ENCODE data around the gene AARS2. TPM values are rescaled to one million over a fixed set of nuclear protein-coding genes. Genes with fewer than 3 reads are reported as not detected.

Gene AARS2
- total and polyA plus RNA-seq, 2 of the 8 experiments (the other 6 are each of a cell fraction or from before 2014, with no cell fraction given): 8.6 to 20.4 TPM

DNA sequence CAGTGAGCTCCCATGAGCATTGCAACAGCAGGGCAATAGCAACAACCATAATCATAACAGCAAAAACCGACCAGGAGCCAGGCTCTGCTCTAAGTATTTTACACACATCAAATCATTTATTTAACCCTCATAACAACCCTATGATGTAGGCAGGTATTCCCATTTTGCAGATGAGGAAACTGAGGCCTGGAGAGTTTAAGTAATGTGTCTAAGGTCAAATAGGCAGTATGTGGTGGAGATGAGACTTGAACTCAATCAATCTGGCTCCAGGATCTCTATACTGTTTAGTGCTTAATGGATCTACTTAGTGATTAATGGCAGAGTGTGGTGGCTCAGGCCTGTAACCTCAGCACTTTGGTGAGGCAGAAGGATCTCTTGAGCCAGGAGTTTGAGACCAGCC is 39.5 kb downstream of the AARS2 start:
- Histone ChIP-seq H3K4me3 (ENCODE audit: extremely low read depth in 1 of 4, insufficient read depth in 2 of 4, low read depth in 3 of 4, low read length in 4 of 4) (no peak overlapping the region), H3K27ac (ENCODE audit: low read depth, low read length) (no peak overlapping the region), H2BK20ac (ENCODE audit: low read length) (no peak overlapping the region), H3K27me3 (replicated peaks in 1 of 4; ENCODE audit: control insufficient read depth in 3 of 4, extremely low read depth in 1 of 4, insufficient read depth in 3 of 4, low read length in 3 of 4) (peaks cover 0 to 3% (median 1%) of the 10 kb centered on the region in 4 experiments; a peak in 2 of 7 replicates), H4K91ac (replicated peaks; ENCODE audit: insufficient read length, low read length) (no peak overlapping the region), H2BK15ac (ENCODE audit: low read length) (no peak overlapping the region), H3K14ac (ENCODE audit: insufficient read length) (no peak overlapping the region), H3K9ac (replicated peaks in 1 of 4; ENCODE audit: extremely low read depth in 1 of 4, low read depth in 3 of 4, low read length in 3 of 4) (no peak overlapping the region), H2AK5ac (ENCODE audit: low read depth, low read length) (no peak overlapping the region), H3K56ac (replicated peaks; ENCODE audit: insufficient read length, low read depth, low read length) (no peak overlapping the region), H2BK12ac (ENCODE audit: low read depth, low read length) (no peak overlapping the region), H3K36me3 (ENCODE audit: control insufficient read depth in 2 of 4, insufficient read depth in 4 of 4, low read length in 3 of 4) (peaks cover 0 to 9% (median 3%) of the 10 kb centered on the region in 4 experiments; a peak in 4 of 8 replicates), H4K8ac (ENCODE audit: extremely low read depth, insufficient read depth, low read length) (no peak overlapping the region), H3K79me2 (ENCODE audit: control insufficient read depth in 1 of 2, insufficient read depth in 2 of 2, low read length in 2 of 2) (no peaks in the 10 kb centered on the region), H3K79me1 (ENCODE audit: low read depth, low read length) (no peaks in the 10 kb centered on the region; the same call in 1 of the 2 replicates), H4K5ac (ENCODE audit: insufficient read length, low read depth, low read length) (no peak overlapping the region), H3K4ac (replicated peaks; ENCODE audit: insufficient read length, low read depth, low read length) (no peak overlapping the region), H2AFZ (ENCODE audit: low read length) (no peak overlapping the region), H2BK120ac (replicated peaks; ENCODE audit: low read depth, low read length) (no peak overlapping the region), H3K23ac (ENCODE audit: insufficient read length) (no peak overlapping the region), H3K4me2 (ENCODE audit: insufficient read depth in 1 of 2, low read depth in 2 of 2, low read length in 2 of 2) (no peak overlapping the region), H2BK5ac (ENCODE audit: low read depth, low read length) (no peak overlapping the region), H3K23me2 (ENCODE audit: low read depth, low read length) (peaks cover 4% of the 10 kb centered on the region; the same call in 1 of the 2 replicates), H4K20me1 (replicated peaks in 1 of 2; ENCODE audit: control insufficient read depth in 1 of 2, insufficient read depth in 2 of 2, low read length in 2 of 2) (peaks cover 0 to 8% of the 10 kb centered on the region in 2 experiments), H3K9me3 (ENCODE audit: insufficient read depth in 2 of 2, low read depth in 1 of 2, low read length in 1 of 2) (no peaks in the 10 kb centered on the region), H3K4me1 (replicated peaks in 1 of 4; ENCODE audit: control insufficient read depth in 3 of 4, insufficient read depth in 4 of 4, low read length in 3 of 4) (peaks cover 10 to 26% (median 12%) of the 10 kb centered on the region in 4 experiments), H3K18ac (ENCODE audit: extremely low read depth, low read length) (no peak overlapping the region)
- FAIRE-seq: no peak
- ChIA-PET POLR2A (ENCODE audit: partially characterized antibody) (interaction anchor here (1.0 to 4.8 kb wide), 8 partner anchors 17 to 68 kb away, joined by 3 to 26 read pairs (median 4); partner anchors contain the start of genes AARS2, HSP90AB1 and SPATS1), CTCF (ENCODE audit: partially characterized antibody) (interaction anchor here (0.6 to 19.0 kb wide), 10 partner anchors 8 to 1102 kb away, joined by 3 to 330 read pairs (median 4); partner anchors contain the start of gene AARS2)
- no peak for DNase-seq (ENCODE audit: low read depth in 1 of 2, low spot score in 2 of 2)
- WGBS, 2 experiments (ENCODE audit: extremely low coverage in 1 of 2, insufficient coverage in 1 of 2, insufficient read length in 1 of 2, insufficient replicate concordance in 2 of 2, low coverage in 1 of 2, low lambda C conversion rate in 2 of 2, missing lambda C conversion rate in 1 of 2): 100% methylated on average over 1 of the region's 1 CpG; no CpG with 5 or more reads in 1 of the 2 experiments
- no peak for TF ChIP-seq RXRA (IDR thresholded peaks at IDR 0.05; ENCODE audit: insufficient read depth, low read depth, low read length)
- TF ChIP-seq CHD2 (IDR thresholded peaks at IDR 0.05; ENCODE audit: low read length): no peak
- no peak for TF ChIP-seq SP1 (IDR thresholded peaks at IDR 0.05; ENCODE audit: low read depth, low read length)
- TF ChIP-seq EP300 (IDR thresholded peaks at IDR 0.05; ENCODE audit: borderline replicate concordance in 1 of 2, low read depth in 2 of 2, low read length in 2 of 2): no peak
- TF ChIP-seq PHF8 (conservative IDR thresholded peaks at IDR 0.05; ENCODE audit: low read depth, low read length): no peak
- TF ChIP-seq HDAC6 (IDR thresholded peaks at IDR 0.05; ENCODE audit: low read depth, low read length): no peak
- TF ChIP-seq RFX5 (IDR thresholded peaks at IDR 0.05; ENCODE audit: borderline replicate concordance, low read depth, low read length): no peak
- TF ChIP-seq, protein P1, sequence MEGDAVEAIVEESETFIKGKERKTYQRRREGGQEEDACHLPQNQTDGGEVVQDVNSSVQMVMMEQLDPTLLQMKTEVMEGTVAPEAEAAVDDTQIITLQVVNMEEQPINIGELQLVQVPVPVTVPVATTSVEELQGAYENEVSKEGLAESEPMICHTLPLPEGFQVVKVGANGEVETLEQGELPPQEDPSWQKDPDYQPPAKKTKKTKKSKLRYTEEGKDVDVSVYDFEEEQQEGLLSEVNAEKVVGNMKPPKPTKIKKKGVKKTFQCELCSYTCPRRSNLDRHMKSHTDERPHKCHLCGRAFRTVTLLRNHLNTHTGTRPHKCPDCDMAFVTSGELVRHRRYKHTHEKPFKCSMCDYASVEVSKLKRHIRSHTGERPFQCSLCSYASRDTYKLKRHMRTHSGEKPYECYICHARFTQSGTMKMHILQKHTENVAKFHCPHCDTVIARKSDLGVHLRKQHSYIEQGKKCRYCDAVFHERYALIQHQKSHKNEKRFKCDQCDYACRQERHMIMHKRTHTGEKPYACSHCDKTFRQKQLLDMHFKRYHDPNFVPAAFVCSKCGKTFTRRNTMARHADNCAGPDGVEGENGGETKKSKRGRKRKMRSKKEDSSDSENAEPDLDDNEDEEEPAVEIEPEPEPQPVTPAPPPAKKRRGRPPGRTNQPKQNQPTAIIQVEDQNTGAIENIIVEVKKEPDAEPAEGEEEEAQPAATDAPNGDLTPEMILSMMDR (IDR thresholded peaks at IDR 0.05; ENCODE audit: control extremely low read depth in 1 of 3, insufficient read depth in 1 of 3, low read depth in 1 of 3, low read length in 3 of 3): no peak
- TF ChIP-seq SUZ12 (IDR thresholded peaks at IDR 0.05; ENCODE audit: low read length): no peak
- no peak for TF ChIP-seq NANOG (IDR thresholded peaks at IDR 0.05; ENCODE audit: insufficient read depth, low read depth, low read length, poor library complexity, severe bottlenecking)
- no peak for TF ChIP-seq BACH1 (IDR thresholded peaks at IDR 0.05; ENCODE audit: low read length)
